ENCODE results near the gene VPS37C.
"Not testable (repeated sequence)": the region's sequence is repeated elsewhere in the genome, so short reads cannot be mapped to it uniquely, and the experiment has no call there.

Gene VPS37C

GRCh38 chr11:61161190-61162091 is at the start of gene VPS37C:
TSS of gene VPS37C (minus strand) at chr11:61161426. CDS start at chr11:61138829, 22,597 bp downstream.
- DNase-seq (ENCODE audit: low read depth): peak; percentile 65

- not testable (repeated sequence) for DNase-seq (ENCODE audit: low read depth)
These were observed 49.4 kb upstream of the VPS37C start for GRCh38 chr11:61210629-61211028.

- DNase-seq (ENCODE audit: low read depth): not testable (repeated sequence)
These were observed 46.5 kb upstream of the VPS37C start for GRCh38 chr11:61207636-61208310.

GRCh38 chr11:61204502-61205059 is 43.4 kb upstream of the VPS37C start:
- not testable (repeated sequence) for DNase-seq (ENCODE audit: low read depth)

- not testable (repeated sequence) for DNase-seq (ENCODE audit: low read depth)
These were observed 42.6 kb upstream of the VPS37C start for GRCh38 chr11:61203873-61204272.

- DNase-seq (ENCODE audit: low read depth): not testable (repeated sequence)
These were observed 41.9 kb upstream of the VPS37C start, which contains the start of gene PGA3 for GRCh38 chr11:61202950-61203746. TSS of gene PGA3 (plus strand) at chr11:61203515. CDS start at chr11:61203565, 50 bp downstream.

- DNase-seq (ENCODE audit: low read depth): no peak
These were observed 40.2 kb upstream of the VPS37C start for GRCh38 chr11:61201476-61201875.

- no peak for DNase-seq (ENCODE audit: low read depth)
These were observed 37.8 kb upstream of the VPS37C start for GRCh38 chr11:61198948-61199523.

GRCh38 chr11:61198361-61198760 is 37.1 kb upstream of the VPS37C start:
- DNase-seq (ENCODE audit: low read depth): no peak

GRCh38 chr11:61195719-61196118 is 34.5 kb upstream of the VPS37C start:
- DNase-seq (ENCODE audit: low read depth): no peak

- no peak for DNase-seq (ENCODE audit: low read depth)
These were observed 33.9 kb upstream of the VPS37C start for GRCh38 chr11:61194981-61195695.

GRCh38 chr11:61194169-61194671 is 33.0 kb upstream of the VPS37C start:
- no peak for DNase-seq (ENCODE audit: low read depth)

GRCh38 chr11:61193596-61193995 is 32.4 kb upstream of the VPS37C start:
- no peak for DNase-seq (ENCODE audit: low read depth)

GRCh38 chr11:61189933-61190332 is 28.7 kb upstream of the VPS37C start:
- DNase-seq (ENCODE audit: low read depth): no peak

- peak; percentile 40 for DNase-seq (ENCODE audit: low read depth)
These were observed 26.4 kb upstream of the VPS37C start for GRCh38 chr11:61187505-61188130.

- DNase-seq (ENCODE audit: low read depth): no peak
These were observed 25.3 kb upstream of the VPS37C start for GRCh38 chr11:61186504-61186903.

GRCh38 chr11:61183645-61184044 is 22.4 kb upstream of the VPS37C start:
- no peak for DNase-seq (ENCODE audit: low read depth)

GRCh38 chr11:61181489-61181888 is 20.3 kb upstream of the VPS37C start:
- no peak for DNase-seq (ENCODE audit: low read depth)

GRCh38 chr11:61180205-61180604 is 19.0 kb upstream of the VPS37C start:
- not testable (repeated sequence) for DNase-seq (ENCODE audit: low read depth)

GRCh38 chr11:61176446-61176845 is 15.2 kb upstream of the VPS37C start:
- DNase-seq (ENCODE audit: low read depth): no peak
